Endothelial cell (in vitro differentiated cells): ENCODE measurements around the gene COL8A2. TPM values are rescaled to one million over a fixed set of nuclear protein-coding genes. Genes with fewer than 3 reads are reported as not detected.

Experiments used
- DNase-seq: peaks from one replicate; pipeline ENCODE4 v3.0.0; 2021; ENCODE audit warnings: low spot score
- H3K27ac Mint-ChIP-seq: one replicate; pipeline ENCODE4 v1.8.0; 2021; ENCODE audit warnings: mixed read lengths, inconsistent platforms; ENCODE audit not compliant: unreplicated experiment
- H3K27me3 Mint-ChIP-seq: one replicate; pipeline ENCODE4 v1.8.0; 2021; ENCODE audit warnings: mild to moderate bottlenecking, moderate library complexity, mixed read lengths, inconsistent platforms; ENCODE audit not compliant: unreplicated experiment
- H3K36me3 Mint-ChIP-seq: one replicate; pipeline ENCODE4 v1.8.0; 2021; ENCODE audit warnings: mild to moderate bottlenecking, low read depth, mixed read lengths, inconsistent platforms; ENCODE audit not compliant: unreplicated experiment
- H3K4me1 Mint-ChIP-seq: one replicate; pipeline ENCODE4 v1.8.0; 2021; ENCODE audit warnings: mild to moderate bottlenecking, mixed read lengths, inconsistent platforms; ENCODE audit not compliant: unreplicated experiment
- H3K4me3 Mint-ChIP-seq: one replicate; pipeline ENCODE4 v1.8.0; 2021; ENCODE audit warnings: mild to moderate bottlenecking, mixed read lengths, inconsistent platforms; ENCODE audit not compliant: unreplicated experiment
- H3K9me3 Mint-ChIP-seq: one replicate; pipeline ENCODE4 v1.8.0; 2021; ENCODE audit warnings: mixed read lengths, inconsistent platforms; ENCODE audit not compliant: unreplicated experiment
- total RNA-seq: library from RNA; stranded (reverse); fragmentation: NEBNext Ultra II Directional; extraction: Animal tissue kit (Norgen Biotek cat#: 25700); gene quantifications from one replicate; pipeline ENCODE4 v1.2.1, GENCODE V29; 2021; ENCODE audit not compliant: unreplicated experiment
- TF ChIP-seq, protein P1 (sequence below): fragments of 200-600 bp; sonication (generic); IDR thresholded peaks from one replicate; pipeline ENCODE4 v1.5.0; 2021; ENCODE audit warnings: antibody characterized with exemption; ENCODE audit not compliant: unreplicated experiment

The COL8A2 gene
- total RNA-seq, 1 donor from 2014 or later: 0.13 TPM

DNA sequence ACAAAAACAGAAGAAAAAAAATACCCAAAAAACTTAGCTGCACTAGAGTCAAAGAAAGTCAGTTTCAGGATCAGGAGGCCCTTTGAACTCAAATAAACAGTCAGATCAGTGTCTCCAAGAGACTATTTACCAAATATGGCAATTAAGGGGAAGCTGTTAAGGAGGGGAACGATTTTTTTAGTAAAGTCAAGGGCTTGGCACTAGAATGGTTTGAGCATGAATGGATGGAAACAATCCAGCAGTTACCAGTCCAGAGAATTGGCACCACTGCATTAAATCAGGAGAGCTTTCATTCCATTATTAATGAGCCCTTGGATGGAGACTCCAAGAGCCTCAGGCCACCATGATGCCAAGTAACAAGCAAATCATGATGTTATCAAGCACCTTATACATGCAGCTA is 17.1 kb upstream of the COL8A2 start:
- TF ChIP-seq, protein P1, sequence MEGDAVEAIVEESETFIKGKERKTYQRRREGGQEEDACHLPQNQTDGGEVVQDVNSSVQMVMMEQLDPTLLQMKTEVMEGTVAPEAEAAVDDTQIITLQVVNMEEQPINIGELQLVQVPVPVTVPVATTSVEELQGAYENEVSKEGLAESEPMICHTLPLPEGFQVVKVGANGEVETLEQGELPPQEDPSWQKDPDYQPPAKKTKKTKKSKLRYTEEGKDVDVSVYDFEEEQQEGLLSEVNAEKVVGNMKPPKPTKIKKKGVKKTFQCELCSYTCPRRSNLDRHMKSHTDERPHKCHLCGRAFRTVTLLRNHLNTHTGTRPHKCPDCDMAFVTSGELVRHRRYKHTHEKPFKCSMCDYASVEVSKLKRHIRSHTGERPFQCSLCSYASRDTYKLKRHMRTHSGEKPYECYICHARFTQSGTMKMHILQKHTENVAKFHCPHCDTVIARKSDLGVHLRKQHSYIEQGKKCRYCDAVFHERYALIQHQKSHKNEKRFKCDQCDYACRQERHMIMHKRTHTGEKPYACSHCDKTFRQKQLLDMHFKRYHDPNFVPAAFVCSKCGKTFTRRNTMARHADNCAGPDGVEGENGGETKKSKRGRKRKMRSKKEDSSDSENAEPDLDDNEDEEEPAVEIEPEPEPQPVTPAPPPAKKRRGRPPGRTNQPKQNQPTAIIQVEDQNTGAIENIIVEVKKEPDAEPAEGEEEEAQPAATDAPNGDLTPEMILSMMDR: no peak
- Mint-ChIP-seq H3K4me3 (no peak overlapping the region), H3K27ac (no peak overlapping the region), H3K9me3 (no peaks in the 10 kb centered on the region), H3K36me3 (peaks cover 14% of the 10 kb centered on the region), H3K4me1 (no peaks in the 10 kb centered on the region), H3K27me3 (no peaks in the 10 kb centered on the region)
- DNase-seq: no peak

DNA sequence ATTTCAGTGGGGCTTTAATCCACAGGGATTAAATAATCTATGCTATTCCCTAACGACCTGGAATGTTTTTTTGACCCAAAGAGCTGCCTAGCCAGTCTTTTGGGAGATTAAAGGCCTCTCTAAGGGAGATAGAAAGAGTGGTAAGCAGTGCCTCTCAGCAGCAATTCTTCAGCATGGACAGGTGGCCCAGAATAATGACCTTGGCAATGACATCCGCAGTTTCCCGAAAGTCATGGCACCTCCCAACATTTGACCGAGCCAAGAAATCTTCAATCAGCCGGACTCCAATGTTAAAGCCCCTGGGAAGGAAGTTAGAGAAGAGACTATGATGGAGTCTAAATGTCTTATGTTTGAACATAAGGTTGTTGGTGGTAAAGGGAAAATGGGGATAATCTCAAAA is 14.5 kb upstream of the COL8A2 start:
- H3K4me1 Mint-ChIP-seq: peaks cover 3% of the 10 kb centered on the region
- no peak overlapping the region for H3K4me3 Mint-ChIP-seq
- TF ChIP-seq, protein P1: no peak
- no peaks in the 10 kb centered on the region for H3K9me3 Mint-ChIP-seq
- H3K27me3 Mint-ChIP-seq: peaks cover 3% of the 10 kb centered on the region
- DNase-seq: no peak
- no peak overlapping the region for H3K27ac Mint-ChIP-seq
- H3K36me3 Mint-ChIP-seq: peaks cover 14% of the 10 kb centered on the region

DNA sequence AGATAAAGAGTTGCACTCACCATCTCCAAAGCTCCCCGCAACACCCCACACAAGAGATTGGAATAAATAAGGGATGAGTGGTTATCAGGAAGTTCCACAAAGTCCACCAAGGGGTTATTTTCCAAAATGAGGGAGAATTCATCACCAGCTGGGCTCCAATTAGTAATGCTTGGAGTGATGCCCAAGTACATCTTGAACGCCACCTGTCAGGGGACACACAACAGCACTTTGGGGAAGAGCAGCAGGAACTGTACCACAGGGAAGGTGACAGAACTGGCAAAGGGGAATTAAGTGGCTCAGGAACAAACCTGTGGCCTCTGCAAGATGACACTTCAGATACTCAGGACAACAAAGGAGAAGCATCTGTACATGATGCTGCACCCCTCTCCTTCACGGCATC is 12.8 kb upstream of the COL8A2 start:
- peaks cover 9% of the 10 kb centered on the region for H3K36me3 Mint-ChIP-seq
- H3K4me1 Mint-ChIP-seq: peaks cover 3% of the 10 kb centered on the region
- H3K9me3 Mint-ChIP-seq: no peaks in the 10 kb centered on the region
- no peak for DNase-seq
- TF ChIP-seq, protein P1: no peak
- H3K27ac Mint-ChIP-seq: no peak overlapping the region
- no peak overlapping the region for H3K4me3 Mint-ChIP-seq
- peaks cover 3% of the 10 kb centered on the region for H3K27me3 Mint-ChIP-seq

DNA sequence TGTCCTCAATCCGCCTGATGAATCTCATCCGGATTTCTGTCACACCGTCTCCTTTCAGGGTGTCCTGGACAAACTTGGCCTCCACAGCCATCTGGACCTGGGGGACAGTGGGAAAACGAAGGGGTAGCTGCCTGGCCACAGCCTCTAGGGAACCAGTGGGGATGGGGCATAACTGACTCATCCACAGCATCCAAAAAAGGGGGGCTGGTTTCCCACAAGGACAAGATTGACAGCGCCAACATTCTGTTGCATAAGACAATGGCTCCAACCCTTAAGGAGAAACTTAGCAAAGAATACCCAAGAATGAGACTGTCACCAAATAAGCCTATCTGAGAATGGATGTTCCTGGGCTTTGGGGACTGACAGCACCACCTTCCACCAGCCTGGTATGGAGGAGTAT is 12.2 kb upstream of the COL8A2 start:
- Mint-ChIP-seq H3K4me1 (peaks cover 3% of the 10 kb centered on the region), H3K9me3 (no peaks in the 10 kb centered on the region), H3K27me3 (peaks cover 3% of the 10 kb centered on the region), H3K36me3 (peaks cover 9% of the 10 kb centered on the region), H3K4me3 (no peak overlapping the region), H3K27ac (no peak overlapping the region)
- TF ChIP-seq, protein P1: no peak
- DNase-seq: no peak

DNA sequence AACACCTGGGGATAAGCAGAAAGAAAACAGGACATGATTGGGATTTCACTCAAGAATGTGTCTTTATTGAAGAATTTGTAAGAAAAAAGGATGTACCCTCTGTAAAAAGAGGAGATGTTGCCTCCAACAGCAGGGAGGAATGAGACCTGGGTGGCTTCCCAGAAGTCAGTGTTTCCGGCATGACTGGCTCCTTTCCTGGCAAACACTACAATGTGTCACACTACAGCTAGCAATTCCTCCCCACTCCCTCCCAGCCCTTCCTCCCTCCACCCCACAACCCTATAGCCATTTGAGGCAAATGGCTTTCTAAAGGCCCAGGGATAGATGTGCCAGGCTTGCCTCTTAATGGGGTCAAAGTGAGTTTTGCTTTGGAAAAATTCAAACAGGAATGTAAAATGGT is 11.5 kb upstream of the COL8A2 start:
- H3K9me3 Mint-ChIP-seq: no peaks in the 10 kb centered on the region
- H3K27ac Mint-ChIP-seq: no peak overlapping the region
- H3K4me3 Mint-ChIP-seq: no peak overlapping the region
- peaks cover 3% of the 10 kb centered on the region for H3K27me3 Mint-ChIP-seq
- TF ChIP-seq, protein P1: no peak
- peaks cover 9% of the 10 kb centered on the region for H3K36me3 Mint-ChIP-seq
- peaks cover 3% of the 10 kb centered on the region for H3K4me1 Mint-ChIP-seq
- DNase-seq: no peak
